ENCODE data around the gene FILIP1L.

DNA sequence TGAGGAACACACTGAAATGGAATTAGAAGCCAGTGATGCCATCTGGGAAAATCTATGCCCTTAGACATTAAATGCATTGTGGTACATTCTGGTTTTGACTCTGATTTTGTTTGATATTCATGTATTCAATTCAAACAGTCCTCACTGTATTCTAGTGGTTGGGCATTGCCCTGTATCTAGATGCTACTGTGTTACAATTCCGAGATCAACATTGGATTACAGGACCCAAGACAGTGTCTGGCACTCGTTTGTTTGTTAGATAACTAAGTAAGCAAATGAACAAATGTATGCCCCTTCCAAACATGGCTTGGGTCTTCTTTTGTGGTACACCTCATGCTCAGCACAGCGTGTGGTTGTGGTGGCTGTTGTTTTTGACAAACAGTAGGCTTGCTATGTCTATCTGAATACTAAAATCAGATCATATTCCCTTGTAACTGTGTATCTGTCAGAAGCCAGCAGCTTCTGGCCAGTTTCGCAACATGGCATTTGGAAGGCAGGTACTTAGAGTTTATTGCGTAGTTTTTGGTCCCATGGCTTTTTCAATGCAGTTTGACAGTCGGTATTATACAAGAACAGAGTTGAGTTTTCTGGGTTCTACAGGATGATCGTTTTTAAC is 5.7 kb downstream of the FILIP1L start:
- no peak for TF ChIP-seq FOSL1 (CRISPR knock-in tag; IDR thresholded peaks at IDR 0.05; ENCODE audit: borderline replicate concordance)
- no peak for TF ChIP-seq YY1 (IDR thresholded peaks at IDR 0.05; ENCODE audit: insufficient read depth, insufficient replicate concordance, low read depth, low read length)
- no peak for TF ChIP-seq HCFC1 (IDR thresholded peaks at IDR 0.05; ENCODE audit: low read depth, low read length)
- TF ChIP-seq SP1 (IDR thresholded peaks at IDR 0.05) = no peak
- no peak for TF ChIP-seq SP1 (CRISPR knock-in tag; IDR thresholded peaks at IDR 0.05)
- TF ChIP-seq ZNF546 (CRISPR knock-in tag; conservative IDR thresholded peaks at IDR 0.05) = no peak
- TF ChIP-seq ZFP37 (CRISPR knock-in tag; IDR thresholded peaks at IDR 0.05; ENCODE audit: borderline replicate concordance) = no peak
- no peak for TF ChIP-seq ATM (IDR thresholded peaks at IDR 0.05; ENCODE audit: borderline replicate concordance)
- no peak for TF ChIP-seq POLR2G (IDR thresholded peaks at IDR 0.05; ENCODE audit: low read depth, low read length)
- TF ChIP-seq, protein P1, sequence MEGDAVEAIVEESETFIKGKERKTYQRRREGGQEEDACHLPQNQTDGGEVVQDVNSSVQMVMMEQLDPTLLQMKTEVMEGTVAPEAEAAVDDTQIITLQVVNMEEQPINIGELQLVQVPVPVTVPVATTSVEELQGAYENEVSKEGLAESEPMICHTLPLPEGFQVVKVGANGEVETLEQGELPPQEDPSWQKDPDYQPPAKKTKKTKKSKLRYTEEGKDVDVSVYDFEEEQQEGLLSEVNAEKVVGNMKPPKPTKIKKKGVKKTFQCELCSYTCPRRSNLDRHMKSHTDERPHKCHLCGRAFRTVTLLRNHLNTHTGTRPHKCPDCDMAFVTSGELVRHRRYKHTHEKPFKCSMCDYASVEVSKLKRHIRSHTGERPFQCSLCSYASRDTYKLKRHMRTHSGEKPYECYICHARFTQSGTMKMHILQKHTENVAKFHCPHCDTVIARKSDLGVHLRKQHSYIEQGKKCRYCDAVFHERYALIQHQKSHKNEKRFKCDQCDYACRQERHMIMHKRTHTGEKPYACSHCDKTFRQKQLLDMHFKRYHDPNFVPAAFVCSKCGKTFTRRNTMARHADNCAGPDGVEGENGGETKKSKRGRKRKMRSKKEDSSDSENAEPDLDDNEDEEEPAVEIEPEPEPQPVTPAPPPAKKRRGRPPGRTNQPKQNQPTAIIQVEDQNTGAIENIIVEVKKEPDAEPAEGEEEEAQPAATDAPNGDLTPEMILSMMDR (CRISPR knock-in tag; IDR thresholded peaks at IDR 0.05) = no peak

Measured in HepG2 (cell line).